Activated T-helper 1 cell treated with anti-CD3 and anti-CD28 coated beads, Interleukin-2, amount 50 U/mL, for 16 hours (primary cell): ENCODE data around the gene SMYD1.

Source experiments
- DNase-seq, 2 donors: peaks; one replicate each; pipeline ENCODE4 v3.0.0-alpha.2; 2020; ENCODE audit warnings: low read depth in 1 of 2, low spot score in 1 of 2

The SMYD1 gene

DNA sequence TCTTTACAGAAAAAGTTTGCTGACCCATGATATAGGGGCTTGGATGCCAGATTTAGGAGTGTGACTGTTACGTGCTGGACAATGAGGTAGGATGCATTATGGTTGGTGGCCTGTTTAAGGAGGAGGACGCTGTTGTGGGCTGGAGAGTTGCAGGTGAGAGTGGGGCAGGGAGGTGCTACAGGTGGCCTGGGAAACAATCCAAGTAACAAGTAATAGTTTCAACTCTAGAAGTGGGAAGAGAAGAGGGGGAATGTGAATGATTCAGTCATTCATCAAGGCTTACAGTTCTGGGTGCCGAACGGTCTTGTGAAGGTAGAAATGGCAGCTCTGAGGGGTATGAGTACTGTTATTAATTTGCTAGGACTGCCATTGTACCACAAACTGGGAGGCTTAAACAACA, 54.1 kb downstream of the SMYD1 start:
- no peak for DNase-seq

DNA sequence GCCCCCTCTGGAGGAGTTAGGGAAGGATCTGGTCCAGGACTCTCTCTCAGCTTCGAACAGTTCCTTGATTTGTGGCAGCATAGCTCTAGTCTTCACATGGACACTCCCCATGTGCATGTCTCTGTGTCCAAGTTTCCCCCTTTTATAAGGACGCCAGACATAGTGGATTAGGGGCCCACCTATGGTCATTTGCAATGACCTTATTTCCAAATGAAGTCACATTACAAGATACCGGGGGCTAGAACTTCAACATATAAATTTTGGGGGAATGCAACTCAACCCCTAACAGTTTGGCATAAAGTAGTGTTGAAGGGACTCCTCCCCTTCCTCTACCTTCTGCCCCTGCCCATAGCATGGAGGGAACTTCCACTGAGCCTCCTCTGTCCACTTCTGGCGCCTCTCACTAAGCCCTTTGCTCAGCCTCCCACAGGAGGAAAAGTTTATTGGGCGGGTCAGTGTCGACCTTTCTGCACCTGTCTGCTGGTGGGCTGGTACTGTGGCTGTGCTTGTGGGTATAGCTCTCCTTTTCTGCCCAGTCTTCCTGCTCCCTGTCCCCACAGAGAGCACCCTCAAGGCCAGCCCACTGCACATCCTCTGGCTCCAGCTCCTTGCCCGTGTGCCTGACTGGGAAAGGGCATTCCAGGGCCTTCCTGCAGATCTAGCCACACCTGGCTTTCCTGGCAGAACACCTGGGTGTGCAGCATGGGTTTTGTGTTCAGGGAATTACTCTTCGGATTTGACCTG, 54.7 kb downstream of the SMYD1 start:
- no peak for DNase-seq

DNA sequence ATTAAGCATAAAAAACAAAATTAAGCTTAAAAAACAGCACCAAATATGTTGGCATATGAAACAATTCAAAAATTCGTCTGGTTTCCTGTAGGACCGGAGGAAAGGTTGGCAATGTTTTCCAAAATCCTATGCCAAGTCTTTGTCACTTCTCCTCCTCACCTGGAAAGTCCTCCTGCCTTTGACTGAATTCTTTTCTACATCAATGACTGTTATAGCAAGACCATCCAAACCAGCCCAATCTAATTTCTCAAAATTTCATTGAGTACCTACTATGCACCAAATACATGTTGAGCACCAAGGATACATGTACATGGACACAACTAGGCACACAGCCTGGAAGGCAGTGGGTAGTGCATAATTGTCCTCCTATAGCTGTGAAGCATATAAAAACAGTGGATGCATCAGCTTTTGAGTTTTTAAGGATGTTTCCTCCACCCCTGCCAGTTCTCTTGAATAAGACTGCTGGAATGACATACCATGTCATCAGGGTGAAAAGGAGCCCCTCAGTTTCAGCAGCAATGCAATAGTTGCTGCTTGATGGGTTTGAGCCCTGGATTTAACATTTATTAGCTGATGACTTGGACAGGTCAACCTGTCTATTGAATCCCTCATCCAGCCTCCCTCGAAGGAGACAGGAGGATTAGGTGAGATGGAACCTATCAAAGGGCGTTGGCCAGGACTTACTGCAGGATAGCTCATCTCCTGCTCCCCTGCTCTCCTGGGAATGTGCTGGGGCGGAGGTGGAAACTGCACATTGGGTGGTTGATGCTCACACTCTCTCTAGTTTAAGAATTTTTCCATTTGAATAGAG, 55.7 kb downstream of the SMYD1 start:
- no peak for DNase-seq

DNA sequence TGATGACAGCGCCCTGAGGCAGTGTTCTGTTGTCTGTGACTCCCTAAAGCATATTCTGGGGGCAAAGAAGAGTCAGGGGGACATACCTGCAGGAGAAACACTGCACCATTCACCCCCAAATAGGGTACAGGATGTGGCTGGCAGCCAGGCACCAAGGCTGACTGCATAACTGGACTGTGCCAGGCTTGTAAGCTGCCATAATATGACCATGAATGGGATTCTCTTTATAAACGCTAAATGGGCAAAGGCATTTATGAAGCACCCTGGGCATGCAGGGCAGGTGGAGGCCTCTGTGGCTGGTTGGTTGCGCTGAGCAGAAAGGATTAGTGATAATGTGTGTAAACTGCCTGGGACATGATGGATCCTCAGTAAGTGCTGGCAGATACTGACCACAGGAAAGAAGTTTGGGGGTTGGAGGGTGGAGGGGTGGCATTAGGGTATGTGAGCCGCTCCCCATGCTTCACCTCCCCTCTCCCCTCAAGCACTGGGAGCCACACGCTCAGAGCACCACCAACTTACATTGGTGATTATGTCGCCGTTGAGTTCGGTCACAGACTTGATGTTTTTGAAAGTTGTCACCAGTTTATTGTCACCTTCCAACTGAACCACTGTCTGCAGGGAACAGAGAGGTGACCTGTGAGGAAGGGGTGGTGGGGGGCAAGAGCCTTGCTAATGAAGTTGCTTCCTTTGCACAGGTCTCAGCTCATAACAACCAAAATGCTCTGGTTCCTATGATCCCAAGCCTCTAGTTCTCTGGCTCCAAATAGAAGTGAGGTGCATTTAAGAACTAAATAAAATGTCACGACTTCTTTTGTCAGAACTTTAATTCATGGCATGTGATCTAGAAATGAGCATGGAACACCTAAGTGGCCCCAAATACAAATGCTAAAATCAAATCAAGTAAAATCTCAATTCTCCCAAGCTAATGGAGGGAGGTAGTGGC, 56.6 kb downstream of the SMYD1 start:
- DNase-seq = no peak

DNA sequence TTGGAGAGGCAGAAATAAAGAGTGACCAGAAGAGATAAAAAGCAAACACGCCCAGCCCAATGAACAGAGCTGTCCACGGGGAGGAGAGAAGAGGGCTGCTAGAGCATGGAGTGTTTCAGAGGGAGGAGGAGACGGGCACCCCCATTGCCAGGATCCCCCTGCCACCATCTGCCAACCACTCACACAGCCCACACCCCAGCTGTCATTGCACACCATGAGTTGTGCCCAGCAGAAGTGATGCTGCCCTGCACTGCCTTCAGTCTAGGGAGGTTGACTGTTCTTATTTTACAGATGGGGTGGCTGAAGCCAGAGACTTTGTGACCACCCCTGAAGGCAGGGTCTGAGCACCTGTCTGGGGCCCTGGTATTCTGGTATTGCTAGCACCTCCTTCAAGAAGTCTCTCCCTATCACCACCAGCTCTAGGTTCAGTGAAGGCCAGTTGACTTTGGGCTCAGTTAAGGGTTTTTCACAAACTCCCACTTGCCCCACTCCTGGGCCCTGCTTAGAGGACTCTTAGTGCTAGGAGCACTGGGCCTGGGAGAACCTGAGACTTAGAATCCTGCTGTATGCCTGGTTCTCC, 57.8 kb downstream of the SMYD1 start:
- no peak for DNase-seq

DNA sequence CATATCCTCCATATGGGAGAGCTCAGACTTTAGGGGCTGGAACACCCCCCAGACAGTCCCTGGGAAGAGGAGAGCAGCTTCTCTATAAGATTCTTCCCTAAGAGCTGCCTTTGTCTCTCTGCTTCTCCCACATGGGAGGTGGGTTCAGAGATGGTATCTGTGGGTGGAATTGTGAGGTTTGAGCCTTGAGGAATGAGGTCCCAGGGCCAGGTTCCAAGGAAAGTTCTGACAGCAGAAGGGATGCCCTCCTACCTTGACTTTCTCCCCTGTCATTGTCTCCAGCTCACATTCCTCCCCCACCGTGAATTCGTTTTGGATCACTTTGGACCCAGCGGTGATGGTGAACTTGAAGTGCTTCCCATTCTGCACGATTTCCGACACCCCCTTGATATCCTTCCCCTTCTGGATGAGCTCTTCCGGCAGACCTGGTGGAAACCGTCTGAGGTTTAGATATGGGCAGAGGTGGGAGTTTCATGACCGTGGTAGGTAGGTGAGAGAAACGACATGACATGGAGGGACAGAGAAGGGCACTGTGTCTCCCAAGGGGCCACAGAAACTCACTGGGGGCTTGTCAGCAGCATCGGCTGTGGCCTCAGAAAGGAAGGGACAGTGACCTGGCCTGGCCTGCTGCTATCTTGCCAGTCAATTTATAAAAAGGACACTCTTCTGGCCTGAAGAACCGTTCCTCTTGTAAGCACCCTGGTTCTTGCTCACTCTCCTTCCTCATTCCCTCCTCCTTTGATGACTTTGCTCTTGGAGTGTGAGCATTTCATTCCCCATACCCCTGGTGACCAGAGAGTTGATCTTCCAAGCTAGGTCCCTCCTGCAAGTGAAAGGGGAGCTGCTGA, 58.5 kb downstream of the SMYD1 start:
- no peak for DNase-seq

DNA sequence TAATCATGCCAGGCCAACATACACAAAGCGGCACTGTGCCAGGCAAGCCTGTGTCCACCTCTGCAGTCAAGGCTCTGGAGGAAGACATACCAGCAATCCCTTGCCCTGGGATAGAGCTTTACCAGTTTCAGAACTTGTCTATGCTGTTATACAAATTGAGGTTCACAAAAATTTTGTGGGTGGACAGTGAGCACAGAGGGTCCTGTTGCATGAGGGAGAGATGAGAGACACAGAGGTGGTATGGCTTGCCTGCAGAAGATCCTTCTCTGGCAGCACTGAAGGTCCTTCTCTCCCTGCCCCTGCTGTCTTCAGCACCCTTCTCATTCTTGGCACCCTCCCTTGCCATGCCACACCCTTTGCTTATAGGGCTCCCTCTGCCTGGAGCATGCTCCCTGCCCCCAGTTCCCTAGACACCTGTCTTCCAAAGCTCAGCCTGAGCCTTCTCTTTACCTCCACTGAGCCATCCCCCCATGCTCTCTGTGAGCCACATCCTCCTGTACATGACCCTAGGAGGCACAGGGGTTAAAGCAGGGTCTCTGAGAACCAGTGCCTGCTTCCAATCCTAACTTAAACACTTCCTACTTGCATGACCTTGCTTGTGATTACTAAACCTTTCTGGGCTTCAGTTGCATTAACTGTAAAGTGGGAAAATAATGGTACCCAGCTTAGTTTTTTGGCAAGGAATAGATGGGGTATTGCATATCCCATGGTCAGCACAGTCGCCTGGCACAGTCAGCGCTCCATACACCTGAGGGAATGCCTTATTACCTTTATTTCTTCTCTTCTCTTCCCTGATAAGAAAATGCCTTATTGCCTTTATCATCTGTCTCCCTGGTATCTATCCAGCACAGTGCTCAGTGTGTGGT, 59.4 kb downstream of the SMYD1 start:
- DNase-seq = no peak

DNA sequence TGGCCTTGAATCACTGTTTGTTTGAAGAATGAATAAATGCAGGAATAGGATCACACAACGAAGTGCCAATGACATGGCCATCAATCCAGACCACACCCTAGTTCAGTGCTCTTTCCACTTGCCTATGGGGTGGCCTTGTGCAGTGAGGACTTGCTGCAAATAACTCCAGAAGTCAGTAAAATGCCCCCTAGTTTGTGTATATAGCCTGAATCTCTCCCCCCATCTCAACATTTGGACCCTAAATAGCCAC, 59.9 kb downstream of the SMYD1 start:
- no peak for DNase-seq

DNA sequence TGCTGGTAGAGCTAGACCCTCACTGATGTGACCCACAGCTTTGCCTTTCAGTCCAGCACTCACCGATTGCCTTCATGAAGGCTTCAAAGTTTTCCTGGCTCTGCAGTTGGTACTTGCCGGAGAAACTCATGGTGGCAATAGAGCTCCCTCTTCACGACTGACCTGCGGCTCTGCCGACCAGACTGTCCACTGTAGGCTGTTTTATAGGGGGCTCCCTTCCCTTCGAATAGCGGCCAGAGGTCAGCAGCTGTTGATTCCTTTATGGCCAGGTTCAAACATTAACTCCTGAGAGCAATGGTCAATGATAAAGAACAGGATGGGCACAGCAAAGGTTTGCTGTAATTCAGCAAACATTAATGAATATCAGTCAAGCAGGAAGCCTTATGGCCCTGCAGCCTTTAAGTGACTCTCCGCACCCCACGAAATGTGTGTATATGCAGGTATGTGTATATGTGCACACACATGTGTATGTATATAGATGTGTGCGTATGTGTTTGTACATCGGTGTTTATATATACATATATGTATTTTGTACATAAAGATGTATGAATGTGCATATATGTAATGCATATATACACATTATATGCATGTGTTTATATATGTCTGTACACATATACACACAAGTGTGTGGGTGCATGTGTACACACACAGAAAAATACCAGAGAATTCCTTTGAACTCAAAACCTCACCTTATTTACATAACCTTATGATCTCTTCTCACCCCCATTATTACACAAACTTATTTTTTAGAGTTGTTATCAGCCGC, 60.4 kb downstream of the SMYD1 start, which contains the start of gene FABP1:
TSS of gene FABP1 (minus strand) at position 175 of the 766 bp plus-strand sequence. CDS start at position 130, 45 bp downstream.
- no peak for DNase-seq

DNA sequence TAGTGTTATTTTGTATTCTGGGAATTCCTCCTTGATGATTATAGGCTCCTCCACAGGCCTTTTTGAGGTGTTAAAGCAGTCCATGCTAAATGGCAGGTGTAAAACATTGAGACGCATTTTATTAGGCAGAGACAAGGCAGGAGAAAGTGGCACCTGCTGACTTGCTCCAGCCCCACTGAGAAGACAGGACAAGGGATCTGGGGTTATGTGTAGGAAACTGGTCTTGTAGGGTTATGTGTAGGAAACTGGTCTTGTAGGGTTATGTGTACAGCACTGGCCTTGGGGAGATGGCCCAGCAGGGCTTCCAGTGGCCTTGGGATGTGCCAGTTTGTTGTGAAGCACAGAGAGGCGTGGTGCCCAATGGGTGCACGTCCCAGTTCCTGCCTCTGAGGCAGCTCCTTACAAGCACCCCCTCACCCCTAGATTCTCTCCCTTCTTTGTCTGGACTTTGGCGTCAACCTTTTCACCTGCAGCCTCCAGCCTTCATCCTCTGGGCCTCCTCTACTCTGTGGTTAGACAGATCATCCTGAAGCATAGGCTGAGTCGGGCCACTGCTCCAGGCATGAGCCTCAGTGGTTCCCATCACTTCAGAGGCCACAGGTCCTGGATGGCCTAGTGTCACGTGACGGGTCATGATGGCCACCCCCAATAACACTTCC, 61.2 kb downstream of the SMYD1 start:
- no peak for DNase-seq

DNA sequence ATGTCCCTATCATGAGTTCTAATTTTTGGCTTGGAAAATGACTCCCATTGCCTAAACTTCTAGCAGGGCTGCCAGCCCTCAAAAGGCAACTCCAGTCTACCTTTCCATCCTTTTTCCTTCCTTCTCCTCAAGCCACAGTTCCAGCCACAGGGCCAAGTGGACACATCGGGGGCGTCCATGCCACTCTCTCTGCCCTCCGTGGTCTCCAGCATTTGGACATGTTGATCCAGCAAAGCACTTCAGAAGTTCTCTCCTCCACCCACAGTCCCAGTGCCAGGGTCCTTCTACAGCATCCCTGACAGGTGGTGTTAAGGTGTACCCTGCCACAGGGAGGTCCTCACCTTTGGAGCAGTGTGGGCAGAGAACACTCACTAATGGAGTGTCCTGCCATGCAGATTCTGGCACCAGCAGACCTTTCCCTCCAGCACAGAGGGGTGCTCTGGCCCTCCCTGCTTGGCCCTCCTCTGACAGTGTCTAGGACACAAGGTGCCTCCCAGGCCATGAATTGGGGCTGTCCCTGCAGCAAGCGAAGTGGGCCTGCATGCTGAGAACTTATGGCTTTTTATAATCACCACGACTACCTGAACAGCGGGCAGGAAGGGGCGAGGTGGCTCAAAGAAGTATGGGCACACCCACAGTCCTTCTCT, 61.8 kb downstream of the SMYD1 start:
- no peak for DNase-seq

DNA sequence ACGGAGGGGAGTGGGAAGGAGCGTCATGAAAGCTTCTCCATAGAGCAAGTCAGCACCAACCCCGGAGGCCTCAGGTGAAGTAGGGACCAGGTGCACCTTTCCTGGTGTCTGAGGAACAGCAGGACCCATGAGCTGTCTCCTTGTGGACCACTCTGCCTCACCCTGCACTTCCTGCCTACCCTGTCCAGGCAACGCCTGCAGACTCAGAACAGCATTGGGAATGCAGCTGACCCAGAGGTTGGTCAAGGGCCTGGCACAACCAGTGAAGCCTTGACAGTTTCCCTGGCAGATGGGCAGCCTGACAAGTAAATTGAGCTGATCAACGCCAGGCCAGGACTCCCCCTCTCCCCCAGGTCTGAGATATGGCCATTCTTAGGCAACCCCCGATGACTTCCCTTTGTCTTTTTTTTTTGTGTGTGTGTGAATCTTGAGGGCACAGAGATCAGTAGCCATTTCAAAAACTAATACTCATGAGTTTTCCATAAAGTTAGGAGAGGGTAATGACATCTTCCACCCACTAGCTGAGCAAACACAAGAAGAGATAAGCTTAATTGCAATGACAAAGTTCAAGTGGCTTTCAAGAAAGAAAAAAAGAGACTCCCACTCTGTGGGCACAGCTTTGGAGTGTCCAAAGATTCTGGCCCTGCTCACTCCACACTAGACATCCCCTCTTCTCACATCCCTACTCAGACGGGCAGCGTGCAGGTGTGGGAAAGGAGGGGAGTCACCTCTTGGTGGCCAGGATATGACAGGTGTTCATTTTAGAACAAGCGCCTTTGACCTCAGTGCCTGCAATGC, 63.8 kb downstream of the SMYD1 start:
- DNase-seq = no peak

DNA sequence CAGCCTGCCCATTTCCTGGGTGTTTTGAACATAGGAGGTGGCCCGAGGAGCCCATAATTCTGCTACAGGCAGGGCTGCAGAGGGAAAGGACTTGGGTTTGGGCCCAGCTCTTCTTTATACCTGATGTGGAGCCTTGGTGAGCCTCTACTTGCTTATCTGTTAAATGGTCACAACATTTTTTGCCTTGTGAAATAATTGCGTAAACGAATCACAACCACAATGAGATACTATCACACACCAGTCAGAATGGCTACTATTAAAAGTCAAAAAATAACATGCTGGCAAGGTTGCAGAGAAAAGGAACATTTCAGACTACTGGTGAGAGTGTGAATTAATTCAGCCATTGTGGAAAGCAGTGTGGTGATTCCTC, 64.4 kb downstream of the SMYD1 start:
- DNase-seq = no peak

DNA sequence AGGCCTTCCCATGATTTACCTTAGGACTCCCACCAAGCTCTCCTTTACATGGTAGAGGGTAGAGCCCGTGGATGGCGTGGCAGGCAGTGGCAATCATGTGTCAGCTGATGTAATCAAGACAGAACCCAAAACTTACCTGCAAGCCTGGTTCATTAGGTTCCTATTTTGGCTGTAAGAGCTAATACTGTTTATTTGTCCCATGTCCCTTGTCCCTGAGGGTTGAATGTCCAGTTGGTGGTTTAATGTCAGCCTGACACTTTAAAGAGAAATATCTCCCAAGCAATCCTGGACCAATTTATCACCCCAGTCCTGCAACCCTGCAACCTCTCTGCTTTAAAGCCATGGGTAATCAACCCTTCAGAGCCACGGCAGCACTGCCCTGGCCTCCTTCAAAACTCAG, 66.2 kb downstream of the SMYD1 start:
- DNase-seq = no peak

DNA sequence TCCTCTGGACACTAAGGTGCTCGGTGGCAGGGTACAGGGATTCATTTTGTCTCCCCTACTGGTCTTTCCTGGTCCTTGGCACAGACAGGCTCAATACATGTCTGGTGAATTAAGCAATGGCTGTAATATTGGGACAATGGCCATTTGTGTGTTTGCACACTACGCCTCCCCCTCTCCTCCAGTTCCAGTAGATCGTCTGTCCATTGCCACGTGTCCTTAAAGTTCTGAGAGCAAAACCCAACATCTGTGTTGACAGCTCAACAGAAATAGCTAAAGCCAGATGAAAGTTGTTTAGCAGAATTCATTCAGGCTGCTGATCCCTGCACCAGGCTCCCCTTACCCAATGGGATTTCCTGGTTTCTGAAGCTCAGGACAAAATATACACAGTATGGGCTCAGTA, 69.2 kb downstream of the SMYD1 start:
- DNase-seq = no peak

DNA sequence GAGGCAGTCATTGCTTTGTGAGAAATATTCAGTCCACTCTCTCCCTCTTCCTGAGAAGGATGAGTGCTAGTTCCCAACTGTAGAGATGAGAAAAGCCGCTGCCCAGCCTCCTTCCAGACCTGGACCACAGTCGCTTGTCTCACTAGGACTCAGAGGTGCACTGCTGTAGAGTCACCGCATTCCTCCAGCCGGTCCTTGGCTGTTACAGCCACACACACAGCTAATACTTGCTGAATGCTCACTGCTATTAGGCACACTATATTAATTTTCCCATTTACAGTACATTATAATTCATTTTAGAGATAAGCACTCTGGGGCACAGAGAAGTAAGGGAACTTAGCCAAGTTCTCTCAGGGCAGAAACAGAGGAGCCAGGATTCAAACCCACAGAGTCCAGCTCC, 70.2 kb downstream of the SMYD1 start:
- DNase-seq = no peak

DNA sequence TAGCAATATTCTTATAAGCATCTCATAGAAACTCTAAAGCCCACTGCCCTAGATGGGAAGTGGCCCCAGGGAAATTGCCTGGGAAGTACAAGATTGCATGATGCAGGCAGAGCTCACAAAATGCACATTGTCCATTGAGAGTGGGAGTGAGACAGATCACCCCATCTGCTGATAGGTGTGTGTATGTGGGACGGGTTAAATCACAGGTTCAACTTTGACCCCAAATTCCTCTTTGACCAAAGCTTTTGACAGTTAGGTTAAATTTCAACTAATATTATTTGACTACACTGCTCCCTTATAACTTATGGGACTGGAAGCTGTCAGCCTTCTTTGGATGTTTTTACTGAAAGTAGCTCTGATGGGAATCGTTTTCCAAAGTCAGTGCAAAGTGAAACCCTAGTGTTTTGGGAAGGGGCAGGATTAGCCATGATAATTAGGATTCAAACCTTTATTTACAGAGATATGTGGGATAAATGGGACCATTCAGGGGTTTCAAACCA, 71.6 kb downstream of the SMYD1 start:
- no peak for DNase-seq
